DOHH2 (cell line): ENCODE data around the gene HELZ.

Experiments
- EZH2phosphoT487 ChIP-seq: fragments of 200-600 bp; sonication (generic); IDR thresholded peaks from 2 replicates; pipeline ENCODE4 v1.6.1; 2017; ENCODE audit warnings: borderline replicate concordance, mild to moderate bottlenecking, antibody characterized with exemption, low read length, moderate library complexity, mixed read lengths
- TF ChIP-seq, protein P1 (sequence below): fragments of 200-600 bp; sonication (generic); IDR thresholded peaks from one replicate; pipeline ENCODE4 v1.5.1; 2014; ENCODE audit warnings: antibody characterized with exemption, mild to moderate bottlenecking, low read depth, low read length; ENCODE audit not compliant: poor library complexity, severe bottlenecking

DNA sequence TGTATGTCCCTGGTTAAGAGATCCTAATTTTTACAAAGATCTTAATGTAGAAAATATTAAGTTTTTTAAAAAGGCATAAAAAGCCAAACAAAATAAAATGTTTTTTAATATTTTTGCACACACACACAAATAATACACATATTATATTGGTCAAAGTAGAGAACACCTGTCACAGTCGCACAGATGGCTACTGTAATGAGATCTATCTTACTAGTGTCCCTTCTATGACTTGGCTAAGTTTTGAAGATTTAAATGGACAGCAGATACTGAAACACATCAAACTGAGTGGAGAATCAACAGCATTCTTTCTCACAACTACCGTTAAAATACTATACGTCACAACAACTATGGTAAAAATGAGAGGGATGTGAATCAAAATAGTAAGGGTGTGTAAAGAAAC, 83.4 kb downstream of the HELZ start:
- TF ChIP-seq, protein P1, sequence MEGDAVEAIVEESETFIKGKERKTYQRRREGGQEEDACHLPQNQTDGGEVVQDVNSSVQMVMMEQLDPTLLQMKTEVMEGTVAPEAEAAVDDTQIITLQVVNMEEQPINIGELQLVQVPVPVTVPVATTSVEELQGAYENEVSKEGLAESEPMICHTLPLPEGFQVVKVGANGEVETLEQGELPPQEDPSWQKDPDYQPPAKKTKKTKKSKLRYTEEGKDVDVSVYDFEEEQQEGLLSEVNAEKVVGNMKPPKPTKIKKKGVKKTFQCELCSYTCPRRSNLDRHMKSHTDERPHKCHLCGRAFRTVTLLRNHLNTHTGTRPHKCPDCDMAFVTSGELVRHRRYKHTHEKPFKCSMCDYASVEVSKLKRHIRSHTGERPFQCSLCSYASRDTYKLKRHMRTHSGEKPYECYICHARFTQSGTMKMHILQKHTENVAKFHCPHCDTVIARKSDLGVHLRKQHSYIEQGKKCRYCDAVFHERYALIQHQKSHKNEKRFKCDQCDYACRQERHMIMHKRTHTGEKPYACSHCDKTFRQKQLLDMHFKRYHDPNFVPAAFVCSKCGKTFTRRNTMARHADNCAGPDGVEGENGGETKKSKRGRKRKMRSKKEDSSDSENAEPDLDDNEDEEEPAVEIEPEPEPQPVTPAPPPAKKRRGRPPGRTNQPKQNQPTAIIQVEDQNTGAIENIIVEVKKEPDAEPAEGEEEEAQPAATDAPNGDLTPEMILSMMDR: no peak
- TF ChIP-seq EZH2phosphoT487: no peak
